Kidney (tissue), 14 donors: Measurements from ENCODE around the gene EP400. TPM values are rescaled to one million over a fixed set of nuclear protein-coding genes. Genes with fewer than 3 reads are reported as not detected.

Source experiments
- DNase-seq, 5 donors: peaks; one replicate each; pipeline ENCODE4 v3.0.0-alpha.2; 2013 to 2020
- FAIRE-seq: peaks from 2 replicates; lab custom pipeline; 2012; peaks lifted over from hg19 to GRCh38; lab: Jason Lieb, UNC
- H3K27ac ChIP-seq, 2 donors: one replicate each; pipeline ENCODE4 v1.7.0; 2013; ENCODE audit warnings: low read depth in 2 of 2, low read length in 2 of 2, inconsistent platforms in 1 of 2
- H3K27me3 ChIP-seq: one replicate; pipeline ENCODE4 v1.7.1; 2013; ENCODE audit warnings: low read length, inconsistent platforms; ENCODE audit not compliant: control insufficient read depth, insufficient read depth
- H3K36me3 ChIP-seq, 3 donors: one replicate each; pipeline versions ENCODE4 v1.7.0 to v1.7.1; 2013; ENCODE audit warnings: low read length in 3 of 3, control low read depth in 1 of 3, inconsistent platforms in 1 of 3; ENCODE audit not compliant: insufficient read depth in 3 of 3, control insufficient read depth in 2 of 3
- H3K4me1 ChIP-seq, 3 donors: one replicate each; pipeline versions ENCODE4 v1.7.0 to v1.7.1; 2013; ENCODE audit warnings: low read length in 3 of 3, inconsistent platforms in 1 of 3, low read depth in 1 of 3; ENCODE audit not compliant: control insufficient read depth in 2 of 3, insufficient read depth in 2 of 3
- H3K4me3 ChIP-seq, 3 donors: one replicate each; pipeline versions ENCODE4 v1.7.0 to v1.8.1; 2013; ENCODE audit warnings: low read length in 3 of 3, control low read depth in 1 of 3, inconsistent platforms in 1 of 3
- H3K9ac ChIP-seq, 3 donors: one replicate each; pipeline versions ENCODE4 v1.7.0 to v1.7.1; 2013; ENCODE audit warnings: low read length in 3 of 3, control low read depth in 1 of 3, inconsistent platforms in 1 of 3
- H3K9me3 ChIP-seq, 3 donors: one replicate each; pipeline versions ENCODE4 v1.7.0 to v1.7.1; 2013; ENCODE audit warnings: low read length in 3 of 3, control low read depth in 1 of 3, inconsistent platforms in 1 of 3; ENCODE audit not compliant: control insufficient read depth in 2 of 3, insufficient read depth in 1 of 3
- CTCF ChIP-seq: IDR thresholded peaks from 3 replicates; pipeline ENCODE4 v1.5.1; 2012; ENCODE audit warnings: mild to moderate bottlenecking, moderate library complexity, borderline replicate concordance; ENCODE audit not compliant: insufficient read depth; ENCODE audit errors: extremely low read depth
- intact Hi-C: fragments of 100-400 bp; cut with DNase I; formaldehyde crosslinking; loops from one replicate; pipeline ENCODE4 v1.11.1; 2022
- polyA plus RNA-seq: library from polyadenylated mRNA; stranded (reverse); fragments of 350-450 nt; fragmentation: Illumina TruSeq; extraction: RNeasy Lipid Tissue Mini Kit (QIAGEN cat#74804); gene quantifications from one replicate; pipeline ENCODE4 v1.2.3, GENCODE V29; 2014; ENCODE audit warnings: low read depth, low replicate concordance; ENCODE audit not compliant: insufficient read depth
- total RNA-seq: library from RNA; stranded (reverse); fragmentation: NEBNext Ultra II Directional; extraction: Animal tissue kit (Norgen Biotek cat#: 25700); gene quantifications from one replicate; pipeline ENCODE4 v1.2.1, GENCODE V29; 2021
- donor health status: control.
- donor health status: control.
- donor health status: control.
- donor health status: control.
- donor health status: control.
- donor health status: DM: yes; HTN: yes; CAD: no.
- donor health status: Normal renal cell carcinoma (clear cell type).

EP400 gene
- total and polyA plus RNA-seq, 2 donors from 2014 or later: 7.5 to 44.7 TPM

GRCh38 chr12:132123970-132124765 lies 174.4 kb downstream of the EP400 start:
- FAIRE-seq (no peak), DNase-seq (no peak)
- TF ChIP-seq CTCF: no peak
- H3K4me3 ChIP-seq: no peak overlapping the region
- peaks cover 2 to 36% (median 16%) of the 10 kb centered on the region in 3 donors for H3K36me3 ChIP-seq
- H3K27me3 ChIP-seq: no peaks in the 10 kb centered on the region
- no peak overlapping the region for H3K9ac ChIP-seq
- no peak overlapping the region for H3K27ac ChIP-seq
- no peaks in the 10 kb centered on the region for H3K4me1 ChIP-seq
- H3K9me3 ChIP-seq: no peaks in the 10 kb centered on the region
- intact Hi-C loops: no loop called here

- FAIRE-seq: no peak
- intact Hi-C loops: no loop called here
- H3K4me1 ChIP-seq: no peaks in the 10 kb centered on the region
- H3K4me3 ChIP-seq: no peak overlapping the region
- TF ChIP-seq CTCF: no peak
- peaks cover 2 to 36% (median 16%) of the 10 kb centered on the region in 3 donors for H3K36me3 ChIP-seq
- no peak overlapping the region for H3K9ac ChIP-seq
- no peaks in the 10 kb centered on the region for H3K9me3 ChIP-seq
- no peak overlapping the region for H3K27ac ChIP-seq
- peak in 1 of 5 donors; percentile 70 for DNase-seq
- no peaks in the 10 kb centered on the region for H3K27me3 ChIP-seq
Measured at GRCh38 chr12:132124766-132125425, 175.2 kb downstream of the EP400 start.

GRCh38 chr12:132125736-132126135 lies 176.0 kb downstream of the EP400 start:
- H3K36me3 ChIP-seq: peaks cover 2 to 35% (median 14%) of the 10 kb centered on the region in 3 donors
- FAIRE-seq: no peak
- H3K9ac ChIP-seq: no peak overlapping the region
- H3K4me1 ChIP-seq: no peaks in the 10 kb centered on the region
- intact Hi-C loops: no loop called here
- DNase-seq: no peak
- H3K4me3 ChIP-seq: no peak overlapping the region
- H3K9me3 ChIP-seq: no peaks in the 10 kb centered on the region
- no peaks in the 10 kb centered on the region for H3K27me3 ChIP-seq
- no peak for TF ChIP-seq CTCF
- H3K27ac ChIP-seq: no peak overlapping the region
